GM12801 (cell line): Measurements from ENCODE around the gene DNAJC19.

Experiments
- TF ChIP-seq, protein P1 (sequence below): IDR thresholded peaks from one replicate; pipeline ENCODE4 v1.5.1; 2011; ENCODE audit warnings: control low read depth; ENCODE audit not compliant: insufficient read length; ENCODE audit errors: extremely low read depth

DNAJC19 gene

GRCh38 chr3:180947761-180948390 lies 41.7 kb downstream of the DNAJC19 start:
- TF ChIP-seq, protein P1, sequence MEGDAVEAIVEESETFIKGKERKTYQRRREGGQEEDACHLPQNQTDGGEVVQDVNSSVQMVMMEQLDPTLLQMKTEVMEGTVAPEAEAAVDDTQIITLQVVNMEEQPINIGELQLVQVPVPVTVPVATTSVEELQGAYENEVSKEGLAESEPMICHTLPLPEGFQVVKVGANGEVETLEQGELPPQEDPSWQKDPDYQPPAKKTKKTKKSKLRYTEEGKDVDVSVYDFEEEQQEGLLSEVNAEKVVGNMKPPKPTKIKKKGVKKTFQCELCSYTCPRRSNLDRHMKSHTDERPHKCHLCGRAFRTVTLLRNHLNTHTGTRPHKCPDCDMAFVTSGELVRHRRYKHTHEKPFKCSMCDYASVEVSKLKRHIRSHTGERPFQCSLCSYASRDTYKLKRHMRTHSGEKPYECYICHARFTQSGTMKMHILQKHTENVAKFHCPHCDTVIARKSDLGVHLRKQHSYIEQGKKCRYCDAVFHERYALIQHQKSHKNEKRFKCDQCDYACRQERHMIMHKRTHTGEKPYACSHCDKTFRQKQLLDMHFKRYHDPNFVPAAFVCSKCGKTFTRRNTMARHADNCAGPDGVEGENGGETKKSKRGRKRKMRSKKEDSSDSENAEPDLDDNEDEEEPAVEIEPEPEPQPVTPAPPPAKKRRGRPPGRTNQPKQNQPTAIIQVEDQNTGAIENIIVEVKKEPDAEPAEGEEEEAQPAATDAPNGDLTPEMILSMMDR: no peak

GRCh38 chr3:180940826-180941225 lies 48.7 kb downstream of the DNAJC19 start:
- TF ChIP-seq, protein P1: no peak

DNA sequence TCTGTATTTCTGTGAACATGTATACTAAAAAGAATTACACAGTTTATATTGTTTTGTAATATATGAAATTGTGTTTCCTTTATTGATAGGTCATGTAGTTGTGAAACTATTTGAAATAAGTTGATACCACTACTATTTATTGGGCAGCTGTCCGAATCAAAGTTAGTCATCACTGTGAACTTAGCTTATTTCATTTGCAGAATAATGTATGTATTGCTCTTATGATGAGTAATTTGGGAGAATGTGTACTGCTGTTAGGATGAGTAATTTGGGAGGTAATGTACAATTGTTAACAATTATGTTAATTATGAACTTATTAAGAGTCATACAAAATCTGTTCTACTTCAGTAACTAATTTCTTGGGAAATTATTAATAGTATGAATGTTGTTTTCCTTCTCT lies 54.9 kb downstream of the DNAJC19 start:
- TF ChIP-seq, protein P1: no peak
